Activated CD8-positive, alpha-beta memory T cell treated with anti-CD3 and anti-CD28 coated beads, Interleukin-2, amount 50 U/mL, for 48 hours (primary cell): ENCODE measurements around the gene MRPL46.
"Not testable (repeated sequence)": the region's sequence is repeated elsewhere in the genome, so short reads cannot be mapped to it uniquely, and the experiment has no call there.

Source experiments
- DNase-seq: peaks from one replicate; pipeline ENCODE4 v3.0.0-alpha.2; 2020

Gene MRPL46

GRCh38 chr15:88438181-88438580 is 29.0 kb downstream of the MRPL46 start:
- no peak for DNase-seq

DNA sequence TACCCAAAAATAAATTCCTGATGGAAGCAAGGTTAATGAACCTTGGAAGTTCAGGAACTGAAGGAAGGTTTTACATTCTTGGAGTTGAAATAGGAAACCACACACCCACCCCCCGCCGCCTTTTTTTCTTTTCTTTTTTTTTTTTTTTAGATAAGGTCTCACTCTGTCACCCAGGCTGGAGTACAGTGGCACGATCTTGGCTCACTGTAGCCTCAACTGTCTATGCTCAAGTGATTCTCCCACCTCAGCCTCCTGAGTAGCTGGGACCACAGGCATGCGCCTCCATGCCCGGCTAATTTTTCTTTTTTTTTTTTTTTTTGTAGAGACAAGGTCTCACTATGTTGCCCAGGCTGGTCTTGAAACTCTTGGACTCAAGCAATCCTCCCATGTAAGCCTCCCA is 33.1 kb downstream of the MRPL46 start:
- DNase-seq: not testable (repeated sequence)

DNA sequence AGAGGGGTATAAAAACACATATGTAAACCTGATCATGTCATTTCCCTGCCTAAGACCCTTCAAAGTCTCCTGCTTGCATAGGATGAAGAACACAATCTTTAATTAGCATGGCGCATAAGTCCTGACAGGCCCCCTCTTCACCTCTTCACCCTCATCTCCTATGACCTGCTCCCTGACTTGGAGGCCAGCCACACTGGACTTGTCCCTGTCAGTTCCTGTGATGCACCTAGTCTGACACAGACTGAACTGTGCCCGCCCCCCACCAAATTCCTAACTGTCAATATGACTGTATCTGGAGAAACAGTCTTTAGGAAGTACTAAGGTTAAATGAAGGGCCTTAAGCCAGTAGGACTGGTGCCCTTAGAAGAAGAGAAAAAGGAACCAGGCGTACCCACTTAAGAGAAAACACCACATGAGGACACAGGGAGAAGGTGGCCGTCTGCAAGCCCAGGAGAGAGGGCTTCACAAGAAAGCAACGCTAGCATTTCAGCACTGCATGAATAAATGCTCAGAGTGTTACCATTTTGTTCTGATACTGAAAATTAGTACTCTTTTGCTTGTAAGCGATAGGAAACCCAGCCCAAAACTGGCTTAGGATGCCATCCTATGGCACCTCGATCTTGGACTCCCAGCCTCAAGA is 34.0 kb downstream of the MRPL46 start:
- no peak for DNase-seq

DNA sequence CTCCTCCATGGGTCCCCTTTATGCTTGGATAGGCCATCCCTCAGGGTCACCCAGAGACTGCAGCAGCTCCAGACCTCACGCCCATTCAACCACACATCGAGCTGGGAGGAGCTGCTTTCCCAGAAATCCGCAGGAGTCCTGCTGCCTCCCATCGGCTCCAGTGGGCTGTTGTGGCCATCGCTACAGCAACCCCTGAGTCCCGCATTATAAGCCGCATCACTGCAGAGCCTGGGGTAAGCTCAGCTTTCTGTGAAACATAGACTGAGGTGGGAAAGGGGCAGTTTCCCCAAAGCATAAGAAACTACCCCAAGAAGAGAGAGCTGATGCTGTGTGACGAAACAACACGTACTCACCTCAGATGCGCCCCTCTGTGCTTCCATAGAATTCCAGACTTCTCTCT is 35.7 kb downstream of the MRPL46 start:
- no peak for DNase-seq

DNA sequence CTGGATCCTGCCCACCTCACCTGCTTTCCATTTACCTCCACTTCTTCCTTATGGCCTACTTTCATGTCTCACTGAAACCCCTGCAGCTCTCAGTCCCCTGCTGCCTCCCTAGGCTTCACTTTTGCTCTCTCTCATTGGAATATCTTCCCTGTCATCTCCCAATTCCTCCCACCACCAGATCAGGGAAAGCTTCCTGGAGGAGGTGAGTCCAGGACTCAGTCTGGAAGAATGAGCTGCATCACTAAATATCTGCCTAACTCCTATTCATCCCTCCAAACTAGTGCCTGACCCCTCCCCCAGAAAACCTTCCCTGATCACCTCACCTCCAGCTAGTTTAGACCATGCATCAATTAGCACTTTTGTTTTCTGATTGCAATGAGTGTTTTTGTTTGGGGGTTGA is 37.1 kb downstream of the MRPL46 start:
- DNase-seq: no peak

GRCh38 chr15:88428805-88429605 is 38.2 kb downstream of the MRPL46 start:
- no peak for DNase-seq

DNA sequence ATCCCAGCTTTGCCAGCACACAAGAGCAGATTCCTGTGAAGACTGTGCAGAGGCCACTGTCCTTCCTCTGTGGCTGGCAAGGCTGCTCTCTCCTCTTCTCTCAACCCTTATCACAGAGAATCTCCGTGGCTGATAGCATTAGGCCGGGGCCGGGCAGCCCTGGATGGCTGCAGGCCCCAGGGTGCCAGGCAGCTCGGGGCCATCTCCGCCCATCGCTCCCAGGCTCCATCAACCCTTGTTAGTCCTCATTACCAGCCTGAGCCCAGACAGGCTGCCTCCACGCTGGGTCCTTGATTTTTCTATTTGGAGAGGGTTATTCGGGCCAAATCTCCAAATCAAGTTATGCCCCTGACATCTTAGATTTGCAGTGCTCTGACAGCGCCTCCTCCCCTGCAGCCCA is 39.1 kb downstream of the MRPL46 start:
- DNase-seq: no peak

GRCh38 chr15:88426304-88426703 is 40.9 kb downstream of the MRPL46 start:
- no peak for DNase-seq

GRCh38 chr15:88423331-88423730 is 43.9 kb downstream of the MRPL46 start:
- DNase-seq: no peak

DNA sequence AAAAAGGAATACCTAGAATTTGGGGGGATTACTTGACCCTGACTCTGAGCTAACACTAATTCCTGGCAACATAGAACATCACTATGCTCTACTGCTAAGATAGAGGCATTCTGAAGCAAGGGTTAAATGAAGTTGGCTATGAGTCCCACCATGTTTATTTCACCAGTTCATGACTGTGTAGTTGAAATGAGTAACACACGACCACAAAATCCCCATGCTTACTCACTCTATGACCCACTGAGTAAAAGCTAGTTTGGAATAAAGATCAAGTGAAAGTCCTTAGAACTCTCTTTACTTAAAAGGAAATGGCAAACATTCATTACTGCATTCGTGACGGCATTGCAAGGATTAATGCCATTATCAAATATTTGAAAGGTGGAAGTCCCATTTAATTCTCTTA is 47.4 kb downstream of the MRPL46 start:
- no peak for DNase-seq
